Measurements from ENCODE around the gene ESPNL.
"Not testable (repeated sequence)": the region's sequence is repeated elsewhere in the genome, so short reads cannot be mapped to it uniquely, and the experiment has no call there.

ESPNL gene

GRCh38 chr2:238100821-238101771 lies 956 bp downstream of the ESPNL start:
- DNase-seq = no peak

- no peak for DNase-seq
These were observed 2.0 kb downstream of the ESPNL start for GRCh38 chr2:238101891-238102841.

- no peak for DNase-seq
These were observed 2.7 kb downstream of the ESPNL start for GRCh38 chr2:238102865-238103264.

GRCh38 chr2:238103465-238104225 lies 3.5 kb downstream of the ESPNL start:
- DNase-seq = no peak

GRCh38 chr2:238104226-238104690 lies 4.1 kb downstream of the ESPNL start:
- DNase-seq = no peak

- no peak for DNase-seq
These were observed 4.7 kb downstream of the ESPNL start for GRCh38 chr2:238104691-238105371.

GRCh38 chr2:238105506-238106338 lies 5.6 kb downstream of the ESPNL start:
- DNase-seq = no peak

GRCh38 chr2:238106339-238106697 lies 6.2 kb downstream of the ESPNL start:
- DNase-seq = no peak

- no peak for DNase-seq
These were observed 6.8 kb downstream of the ESPNL start for GRCh38 chr2:238106698-238107524.

- DNase-seq = no peak
These were observed 7.6 kb downstream of the ESPNL start for GRCh38 chr2:238107525-238108422.

- DNase-seq = no peak
These were observed 8.5 kb downstream of the ESPNL start for GRCh38 chr2:238108423-238109183.

GRCh38 chr2:238113611-238114010 lies 13.5 kb downstream of the ESPNL start:
- DNase-seq = no peak

- peak; percentile 9 for DNase-seq
These were observed 14.2 kb downstream of the ESPNL start for GRCh38 chr2:238114331-238114841.

GRCh38 chr2:238114851-238115660 lies 14.9 kb downstream of the ESPNL start:
- peak; percentile 7 for DNase-seq

- DNase-seq = not testable (repeated sequence)
These were observed 15.6 kb downstream of the ESPNL start for GRCh38 chr2:238115709-238116108.

- DNase-seq = no peak
These were observed 16.4 kb downstream of the ESPNL start for GRCh38 chr2:238116298-238117198.

All from activated naive CD4-positive, alpha-beta T cell treated with anti-CD3 and anti-CD28 coated beads, Interleukin-2, amount 50 U/mL, for 16 hours (primary cell).